A549 (cell line): Measurements from ENCODE around the gene SLCO1C1. TPM values are rescaled to one million over a fixed set of nuclear protein-coding genes. Genes with fewer than 3 reads are reported as not detected.

Experiments used
- ATAC-seq, 2 experiments: fragments of 200-7000 bp in 1 of 2; fragments of >200 bp in 1 of 2; cut with Nextera tagmentation in 1 of 2; cut with Tn5 transposase in 1 of 2; 3 replicates each; pipeline versions ENCODE4 v1.8.0 to v1.9.1; 2018 to 2020; ENCODE audit warnings: mild to moderate bottlenecking in 1 of 2, moderate library complexity in 1 of 2
- CTCF ChIA-PET: fragments of 300-600 bp; sonication (Branson Sonifier 250); formaldehyde crosslinking; extraction: SDS; loops from one replicate; lab custom pipeline; 2021; ENCODE audit warnings: antibody characterized with exemption, inconsistent platforms; lab: Yijun Ruan, JAX
- POLR2A ChIA-PET: fragments of 350-600 bp; formaldehyde crosslinking; extraction: SDS; loops from one replicate; lab custom pipeline; 2021; ENCODE audit warnings: antibody characterized with exemption, inconsistent platforms; lab: Yijun Ruan, JAX
- DNase-seq, 2 experiments: peaks; one replicate each; pipeline versions ENCODE4 v3.0.0 to v3.0.0-alpha.2; 2011 to 2016; ENCODE audit warnings: low read depth in 1 of 2, low spot score in 1 of 2
- FAIRE-seq: peaks from 2 replicates; lab custom pipeline; 2011; peaks lifted over from hg19 to GRCh38; lab: Jason Lieb, UNC
- H3K27ac ChIP-seq, 2 experiments: fragments of >200 bp; sonication (Bioruptor Twin); formaldehyde crosslinking; 3 replicates each; pipeline ENCODE4 v1.5.1; 2016 to 2017
- H3K4me1 ChIP-seq: fragments of >200 bp; sonication (Bioruptor Twin); formaldehyde crosslinking; 3 replicates; pipeline ENCODE4 v1.6.1; 2016
- H3K4me2 ChIP-seq: fragments of >200 bp; sonication (Bioruptor Twin); formaldehyde crosslinking; 3 replicates; pipeline ENCODE4 v1.6.1; 2016
- H3K4me3 ChIP-seq: fragments of >200 bp; sonication (Bioruptor Twin); formaldehyde crosslinking; 3 replicates; pipeline ENCODE4 v1.5.1; 2016
- H3K9me3 ChIP-seq: fragments of >200 bp; sonication (Bioruptor Twin); formaldehyde crosslinking; 3 replicates; pipeline ENCODE4 v1.6.1; 2016
- BHLHE40 ChIP-seq: IDR thresholded peaks from 2 replicates; pipeline ENCODE4 v1.6.1; 2012; ENCODE audit warnings: low read depth, low read length, inconsistent platforms
- CBX2 ChIP-seq: fragments of 200-600 bp; sonication (generic); IDR thresholded peaks from 2 replicates; pipeline ENCODE4 v1.6.1; 2016; ENCODE audit warnings: low read depth, mild to moderate bottlenecking, borderline replicate concordance
- CBX8 ChIP-seq: fragments of 200-600 bp; sonication (generic); IDR thresholded peaks from 2 replicates; pipeline ENCODE4 v1.6.1; 2016
- CEBPB ChIP-seq, 2 experiments: fragments of >200 bp in 1 of 2; sonication (Bioruptor Twin) in 1 of 2; formaldehyde crosslinking in 1 of 2; IDR thresholded peaks; 2 replicates each; pipeline ENCODE4 v1.6.1; 2012 to 2016
- CTCF ChIP-seq: fragments of >200 bp; sonication (Bioruptor Twin); formaldehyde crosslinking; IDR thresholded peaks from 3 replicates; pipeline ENCODE4 v1.5.1; 2016
- E2F6 ChIP-seq: IDR thresholded peaks from 2 replicates; pipeline ENCODE4 v1.6.1; 2012; ENCODE audit warnings: low read depth, borderline replicate concordance
- EHF ChIP-seq: fragments of 250-450 bp; sonication (Bioruptor Pico); IDR thresholded peaks from 2 replicates; pipeline ENCODE4 v1.5.0; 2020; ENCODE audit warnings: mild to moderate bottlenecking
- ELK1 ChIP-seq: fragments of 150-350 bp; IDR thresholded peaks from 2 replicates; pipeline ENCODE4 v1.6.1; 2014; ENCODE audit warnings: low read depth, mild to moderate bottlenecking, low read length
- EP300 ChIP-seq, 2 experiments: fragments of >200 bp; sonication (Bioruptor Twin); formaldehyde crosslinking; IDR thresholded peaks; 2 replicates in 1 of 2; 3 replicates in 1 of 2; pipeline ENCODE4 v1.6.1; 2016 to 2017
- ESRRA ChIP-seq: fragments of 150-350 bp; IDR thresholded peaks from 2 replicates; pipeline ENCODE4 v1.6.1; 2014; ENCODE audit warnings: mild to moderate bottlenecking, low read length, borderline replicate concordance
- FOSB ChIP-seq: fragments of 250-450 bp; sonication (Bioruptor Pico); IDR thresholded peaks from 2 replicates; pipeline ENCODE4 v1.5.0; 2020; ENCODE audit warnings: mild to moderate bottlenecking, moderate library complexity
- GATA3 ChIP-seq: IDR thresholded peaks from 2 replicates; pipeline ENCODE4 v1.6.1; 2012; ENCODE audit warnings: borderline replicate concordance
- HDAC2 ChIP-seq: fragments of 200-600 bp; sonication (generic); IDR thresholded peaks from 2 replicates; pipeline ENCODE4 v1.6.1; 2016
- HES2 ChIP-seq: fragments of >200 bp; sonication (Bioruptor Twin); formaldehyde crosslinking; IDR thresholded peaks from 2 replicates; pipeline ENCODE4 v1.6.1; 2016
- HEYL ChIP-seq: fragments of 250-450 bp; sonication (Bioruptor Pico); IDR thresholded peaks from 2 replicates; pipeline ENCODE4 v1.8.0; 2021; ENCODE audit warnings: mild to moderate bottlenecking, moderate library complexity
- HOXB5 ChIP-seq: fragments of 250-450 bp; sonication (Bioruptor Pico); IDR thresholded peaks from 2 replicates; pipeline ENCODE4 v1.5.0; 2020; ENCODE audit warnings: mild to moderate bottlenecking, moderate library complexity
- JUN ChIP-seq, 2 experiments: fragments of >200 bp; sonication (Bioruptor Twin); formaldehyde crosslinking; IDR thresholded peaks; 2 replicates in 1 of 2; 3 replicates in 1 of 2; pipeline ENCODE4 v1.6.1; 2016 to 2017
- MAFK ChIP-seq: fragments of 450-650 bp; IDR thresholded peaks from 2 replicates; pipeline ENCODE4 v1.6.1; 2014; ENCODE audit not compliant: partially characterized antibody
- MAX ChIP-seq: IDR thresholded peaks from 2 replicates; pipeline ENCODE4 v1.6.1; 2012
- MAZ ChIP-seq: fragments of 150-350 bp; IDR thresholded peaks from 2 replicates; pipeline ENCODE4 v1.6.1; 2014; ENCODE audit warnings: antibody characterized with exemption, low read depth, low read length, borderline replicate concordance
- NFE2L2 ChIP-seq: fragments of 150-350 bp; conservative IDR thresholded peaks from 2 replicates; pipeline ENCODE4 v1.6.1; 2014; ENCODE audit warnings: low read length
- RAD21 ChIP-seq, 2 experiments: fragments of >200 bp in 1 of 2; sonication (Bioruptor Twin) in 1 of 2; formaldehyde crosslinking in 1 of 2; IDR thresholded peaks in 1 of 2; conservative IDR thresholded peaks in 1 of 2; 2 replicates in 1 of 2; 3 replicates in 1 of 2; pipeline ENCODE4 v1.6.1; 2012 to 2018; ENCODE audit warnings: inconsistent platforms in 1 of 2
- RCOR1 ChIP-seq: fragments of 150-350 bp; IDR thresholded peaks from 2 replicates; pipeline ENCODE4 v1.6.1; 2014; ENCODE audit warnings: antibody characterized with exemption, low read length, low read depth
- REST ChIP-seq: fragments of 200-600 bp; sonication (generic); IDR thresholded peaks from 2 replicates; pipeline ENCODE4 v1.6.1; 2016; ENCODE audit warnings: antibody characterized with exemption, mild to moderate bottlenecking, moderate library complexity
- RFX5 ChIP-seq: fragments of 450-650 bp; IDR thresholded peaks from 2 replicates; pipeline ENCODE4 v1.7.1; 2014; ENCODE audit warnings: antibody characterized with exemption, mild to moderate bottlenecking, moderate library complexity
- RNF2 ChIP-seq: fragments of 200-600 bp; sonication (generic); IDR thresholded peaks from 2 replicates; pipeline ENCODE4 v1.6.1; 2016; ENCODE audit warnings: low read depth, mild to moderate bottlenecking, antibody characterized with exemption, moderate library complexity, borderline replicate concordance
- USF2 ChIP-seq: fragments of 450-650 bp; IDR thresholded peaks from 2 replicates; pipeline ENCODE4 v1.6.1; 2014; ENCODE audit warnings: antibody characterized with exemption
- ZNF302 ChIP-seq: fragments of 250-450 bp; sonication (Bioruptor Pico); IDR thresholded peaks from 2 replicates; pipeline ENCODE4 v1.9.0; 2021; ENCODE audit warnings: inconsistent platforms, mild to moderate bottlenecking, moderate library complexity
- ZSCAN20 ChIP-seq: fragments of 250-450 bp; sonication (Bioruptor Pico); IDR thresholded peaks from 2 replicates; pipeline ENCODE4 v1.8.0; 2022; ENCODE audit warnings: mild to moderate bottlenecking, moderate library complexity
- WGBS: methylation state at CpG from one replicate; pipeline ENCODE4 v1.1.6; 2017; ENCODE audit errors: missing lambda C conversion rate; 5-methylcytosine and 5-hydroxymethylcytosine counted together
- polyA plus RNA-seq, 4 experiments: library from polyadenylated mRNA; depleted of rRNA in 3 of 4; stranded (reverse); fragments of >200 nt; fragmentation: RNase III in 1 of 4; extraction: RNeasy Plus Mini Kit Qiagen cat#74134 plus additional on column Dnase treatment in 1 of 4; gene quantifications; 2 replicates in 3 of 4; 3 replicates in 1 of 4; pipeline ENCODE4 v1.2.3, GENCODE V29; 2011 to 2017

The SLCO1C1 gene
- polyA plus RNA-seq, 2 of the 4 experiments (the other 2 are of a cell fraction): 0.05 to 0.06 TPM

GRCh38 chr12:20701106-20701505 is 6.0 kb downstream of the SLCO1C1 start:
- no peak for DNase-seq
- POLR2A ChIA-PET: no interaction called here
- H3K4me2 ChIP-seq: no peak overlapping the region
- no peaks in the 10 kb centered on the region for H3K9me3 ChIP-seq
- no peak overlapping the region for H3K27ac ChIP-seq
- H3K4me3 ChIP-seq: no peak overlapping the region
- 55% methylated on average over 1 of the region's 1 CpG for WGBS
- no peak for FAIRE-seq
- CTCF ChIA-PET: no interaction called here
- no peak for ATAC-seq
- TF ChIP-seq ZNF302 (CRISPR knock-in tag): no peak
- TF ChIP-seq CBX8: no peak
- no peak for TF ChIP-seq RFX5
- TF ChIP-seq CTCF: no peak
- no peak for TF ChIP-seq MAX
- TF ChIP-seq ESRRA: no peak
- TF ChIP-seq MAZ: no peak
- TF ChIP-seq NFE2L2: no peak
- TF ChIP-seq REST: no peak
- no peak for TF ChIP-seq BHLHE40
- TF ChIP-seq GATA3: no peak
- no peak for TF ChIP-seq CEBPB (IDR thresholded peaks at IDR 0.05)
- no peaks in the 10 kb centered on the region for H3K4me1 ChIP-seq

- H3K4me2 ChIP-seq: no peak overlapping the region
- TF ChIP-seq USF2 (no peak), MAFK (no peak), RAD21 (conservative IDR thresholded peaks at IDR 0.05 in 1 of 2, IDR thresholded peaks at IDR 0.05 in 1 of 2) (no peak), HES2 (no peak), EP300 (IDR thresholded peaks at IDR 0.05) (no peak), ELK1 (no peak), HEYL (CRISPR knock-in tag) (no peak), ZSCAN20 (CRISPR knock-in tag) (no peak), MAZ (no peak), RNF2 (no peak), RCOR1 (no peak), HOXB5 (no peak), HDAC2 (no peak), JUN (IDR thresholded peaks at IDR 0.05) (no peak), CBX8 (no peak), RFX5 (no peak), EHF (CRISPR knock-in tag) (no peak), E2F6 (no peak), CBX2 (no peak), FOSB (no peak)
- FAIRE-seq (no peak), ATAC-seq (no peak), DNase-seq (no peak)
- H3K4me3 ChIP-seq: no peak overlapping the region
- H3K4me1 ChIP-seq: no peaks in the 10 kb centered on the region
- H3K9me3 ChIP-seq: no peaks in the 10 kb centered on the region
- WGBS: 61% methylated on average over 6 of the region's 6 CpGs
- no peak overlapping the region for H3K27ac ChIP-seq
- ChIA-PET POLR2A (no interaction called here), CTCF (no interaction called here)
Measured at GRCh38 chr12:20704860-20705259, 9.7 kb downstream of the SLCO1C1 start.
